ENCODE measurements around the gene SPIRE2. TPM values are rescaled to one million over a fixed set of nuclear protein-coding genes. Genes with fewer than 3 reads are reported as not detected.
A peak's percentile ranks its signal among the peaks of the same experiment; 100 is the strongest.

Gene SPIRE2
- total and polyA plus RNA-seq, 2 of the 13 experiments (the other 11 are each of a cell fraction or from before 2014, with no cell fraction given) = 13.3 to 37.5 TPM

DNA sequence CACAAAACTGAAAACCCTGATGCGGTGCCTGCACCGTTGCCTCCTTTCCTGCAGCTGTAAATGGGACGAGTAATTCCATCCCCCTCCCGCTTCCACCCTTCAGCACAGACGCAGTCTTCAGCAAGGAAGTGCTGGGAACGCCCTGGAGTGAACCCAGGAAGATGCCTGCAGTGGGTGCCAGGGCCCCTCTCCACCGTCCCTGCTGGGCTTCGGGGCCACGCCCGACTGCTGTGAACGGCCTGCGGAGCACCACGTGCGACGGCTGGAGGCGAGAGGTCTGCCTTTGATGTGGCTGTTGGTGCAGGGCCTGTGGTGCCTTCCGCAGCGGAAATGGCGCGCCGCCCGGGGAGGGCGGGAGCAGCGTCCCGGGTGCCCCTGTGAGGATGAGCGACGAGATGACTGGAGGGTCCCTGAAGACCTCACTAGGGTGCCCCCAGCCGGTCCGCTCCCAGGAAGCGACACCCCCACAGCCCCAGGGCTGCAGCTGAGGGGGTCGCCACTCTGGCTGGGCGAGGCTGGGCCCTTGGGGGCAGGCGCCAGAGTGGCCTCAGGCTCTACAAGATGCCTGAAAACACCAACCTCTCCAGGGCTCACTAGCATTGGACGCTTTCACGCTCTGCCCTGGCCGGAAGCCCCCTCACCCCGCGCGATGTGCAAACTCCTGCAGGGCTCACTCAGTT, 89.6 kb downstream of the SPIRE2 start (continued):
- TF ChIP-seq SP5 (CRISPR knock-in tag; IDR thresholded peaks at IDR 0.05; ENCODE audit: borderline replicate concordance, low read depth) = peak; percentile 99
- peak; percentile 95 for TF ChIP-seq DNMT1 (CRISPR knock-in tag; IDR thresholded peaks at IDR 0.05)
- TF ChIP-seq IRF2 (CRISPR knock-in tag; IDR thresholded peaks at IDR 0.05) = peak; percentile 97
- TF ChIP-seq PREB (CRISPR knock-in tag; IDR thresholded peaks at IDR 0.05) = peak; percentile 91; the same call in 1 of the 2 replicates
- peak; percentile 91; the same call in 1 of the 2 replicates for TF ChIP-seq ZNF850 (CRISPR knock-in tag; conservative IDR thresholded peaks at IDR 0.05)
- no peak; the same call in 1 of the 2 replicates for TF ChIP-seq ZNF841 (CRISPR knock-in tag; IDR thresholded peaks at IDR 0.05; ENCODE audit: borderline replicate concordance)
- TF ChIP-seq THAP11 (CRISPR knock-in tag; IDR thresholded peaks at IDR 0.05) = peak; percentile 89
- TF ChIP-seq ZNF460 (CRISPR knock-in tag; IDR thresholded peaks at IDR 0.05; ENCODE audit: borderline replicate concordance) = peak; percentile 20; the same call in 1 of the 2 replicates
- peak; percentile 67; the same call in 1 of the 2 replicates for TF ChIP-seq PBX3 (CRISPR knock-in tag; IDR thresholded peaks at IDR 0.05; ENCODE audit: borderline replicate concordance)
- TF ChIP-seq ZFP62 (CRISPR knock-in tag; IDR thresholded peaks at IDR 0.05) = 0 out of 2 replicates have a peak, but pooled peaks have one; percentile 32
- peak; percentile 99 for TF ChIP-seq ZNF547 (CRISPR knock-in tag; IDR thresholded peaks at IDR 0.05)
- TF ChIP-seq HMGA1 (CRISPR knock-in tag; conservative IDR thresholded peaks at IDR 0.05) = no peak
- TF ChIP-seq, protein P1, sequence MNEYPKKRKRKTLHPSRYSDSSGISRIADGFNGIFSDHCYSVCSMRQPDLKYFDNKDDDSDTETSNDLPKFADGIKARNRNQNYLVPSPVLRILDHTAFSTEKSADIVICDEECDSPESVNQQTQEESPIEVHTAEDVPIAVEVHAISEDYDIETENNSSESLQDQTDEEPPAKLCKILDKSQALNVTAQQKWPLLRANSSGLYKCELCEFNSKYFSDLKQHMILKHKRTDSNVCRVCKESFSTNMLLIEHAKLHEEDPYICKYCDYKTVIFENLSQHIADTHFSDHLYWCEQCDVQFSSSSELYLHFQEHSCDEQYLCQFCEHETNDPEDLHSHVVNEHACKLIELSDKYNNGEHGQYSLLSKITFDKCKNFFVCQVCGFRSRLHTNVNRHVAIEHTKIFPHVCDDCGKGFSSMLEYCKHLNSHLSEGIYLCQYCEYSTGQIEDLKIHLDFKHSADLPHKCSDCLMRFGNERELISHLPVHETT (CRISPR knock-in tag; conservative IDR thresholded peaks at IDR 0.05) = peak; percentile 95
- TF ChIP-seq ZNF34 (CRISPR knock-in tag; IDR thresholded peaks at IDR 0.05; ENCODE audit: borderline replicate concordance) = peak; percentile 90
- peak; percentile 97 for TF ChIP-seq ZNF230 (CRISPR knock-in tag; IDR thresholded peaks at IDR 0.05)
- no peak for TF ChIP-seq FOXK2 (IDR thresholded peaks at IDR 0.05)
- peak; percentile 81; the same call in 1 of the 2 replicates for TF ChIP-seq ZBTB39 (CRISPR knock-in tag; IDR thresholded peaks at IDR 0.05)
- peak; percentile 97 for TF ChIP-seq ZNF781 (CRISPR knock-in tag; IDR thresholded peaks at IDR 0.05; ENCODE audit: borderline replicate concordance, not compliant biosample characterization)
- TF ChIP-seq MIER2 (CRISPR knock-in tag; IDR thresholded peaks at IDR 0.05) = peak; percentile 86
- TF ChIP-seq CENPX (CRISPR knock-in tag; IDR thresholded peaks at IDR 0.05) = no peak
- peak; percentile 99 for TF ChIP-seq RXRA (CRISPR knock-in tag; IDR thresholded peaks at IDR 0.05)
- peak; percentile 96 for TF ChIP-seq ARHGAP35 (CRISPR knock-in tag; IDR thresholded peaks at IDR 0.05; ENCODE audit: borderline replicate concordance)
- peak; percentile 73 to 99; a peak in 3 of 4 replicates for TF ChIP-seq KLF16 (CRISPR knock-in tag; IDR thresholded peaks at IDR 0.05)
- TF ChIP-seq YEATS2 (CRISPR knock-in tag; IDR thresholded peaks at IDR 0.05; ENCODE audit: borderline replicate concordance) = peak; percentile 93
- TF ChIP-seq ZNF652 (CRISPR knock-in tag; IDR thresholded peaks at IDR 0.05; ENCODE audit: borderline replicate concordance, low read depth) = peak; percentile 59; the same call in 1 of the 2 replicates
- TF ChIP-seq SALL2 (CRISPR knock-in tag; IDR thresholded peaks at IDR 0.05) = peak; percentile 92

Data from HepG2 (cell line).